ENCODE data around the gene ASTN2.

ASTN2 gene

GRCh38 chr9:117343427-117343826 is 71.4 kb downstream of the ASTN2 start:
- TF ChIP-seq CTCF (conservative IDR thresholded peaks at IDR 0.05; ENCODE audit: low read depth, low read length), result no peak
- no peaks in the 10 kb centered on the region for H3K4me1 ChIP-seq (ENCODE audit: low read depth, poor library complexity, severe bottlenecking)
- H3K79me2 ChIP-seq (ENCODE audit: insufficient read depth, low read depth), result no peaks in the 10 kb centered on the region

GRCh38 chr9:117341151-117341550 is 73.7 kb downstream of the ASTN2 start:
- H3K36me3 ChIP-seq (ENCODE audit: insufficient read depth), result no peaks in the 10 kb centered on the region
- H3K4me3 ChIP-seq (IDR thresholded peaks at IDR 0.05; ENCODE audit: insufficient read depth, low read depth, low read length), result no peak overlapping the region
- H2AFZ ChIP-seq (ENCODE audit: low read depth), result no peak overlapping the region
- no peaks in the 10 kb centered on the region for H3K27me3 ChIP-seq (ENCODE audit: insufficient read depth, low read depth)
- H3K79me2 ChIP-seq (ENCODE audit: insufficient read depth, low read depth), result no peaks in the 10 kb centered on the region
- H3K4me1 ChIP-seq (ENCODE audit: low read depth, poor library complexity, severe bottlenecking), result no peaks in the 10 kb centered on the region
- no peak overlapping the region for H3K27ac ChIP-seq
- H3K9ac ChIP-seq, result no peak overlapping the region
- H3K4me2 ChIP-seq, result no peak overlapping the region
- H4K20me1 ChIP-seq (ENCODE audit: insufficient read depth), result no peaks in the 10 kb centered on the region
- no peak for TF ChIP-seq CTCF (conservative IDR thresholded peaks at IDR 0.05; ENCODE audit: low read depth, low read length)

More at GRCh38 chr9:117343427-117343826, 71.4 kb downstream of the ASTN2 start:
- no peak overlapping the region for H3K4me2 ChIP-seq
- H4K20me1 ChIP-seq (ENCODE audit: insufficient read depth), result no peaks in the 10 kb centered on the region
- no peak overlapping the region for H3K9ac ChIP-seq
- no peak overlapping the region for H2AFZ ChIP-seq (ENCODE audit: low read depth)
- H3K27me3 ChIP-seq (ENCODE audit: insufficient read depth, low read depth), result no peaks in the 10 kb centered on the region
- no peaks in the 10 kb centered on the region for H3K36me3 ChIP-seq (ENCODE audit: insufficient read depth)
- H3K4me3 ChIP-seq (IDR thresholded peaks at IDR 0.05; ENCODE audit: insufficient read depth, low read depth, low read length), result no peak overlapping the region
- no peak overlapping the region for H3K27ac ChIP-seq

GRCh38 chr9:117340422-117340821 is 74.4 kb downstream of the ASTN2 start:
- Histone ChIP-seq H3K79me2 (ENCODE audit: insufficient read depth, low read depth) (no peaks in the 10 kb centered on the region), H2AFZ (ENCODE audit: low read depth) (no peak overlapping the region), H3K9ac (no peak overlapping the region), H3K27ac (no peak overlapping the region), H3K4me3 (IDR thresholded peaks at IDR 0.05; ENCODE audit: insufficient read depth, low read depth, low read length) (no peak overlapping the region), H3K4me2 (no peak overlapping the region), H3K27me3 (ENCODE audit: insufficient read depth, low read depth) (no peaks in the 10 kb centered on the region), H3K36me3 (ENCODE audit: insufficient read depth) (no peaks in the 10 kb centered on the region), H3K4me1 (ENCODE audit: low read depth, poor library complexity, severe bottlenecking) (no peaks in the 10 kb centered on the region), H4K20me1 (ENCODE audit: insufficient read depth) (no peaks in the 10 kb centered on the region)
- TF ChIP-seq CTCF (conservative IDR thresholded peaks at IDR 0.05; ENCODE audit: low read depth, low read length), result no peak

DNA sequence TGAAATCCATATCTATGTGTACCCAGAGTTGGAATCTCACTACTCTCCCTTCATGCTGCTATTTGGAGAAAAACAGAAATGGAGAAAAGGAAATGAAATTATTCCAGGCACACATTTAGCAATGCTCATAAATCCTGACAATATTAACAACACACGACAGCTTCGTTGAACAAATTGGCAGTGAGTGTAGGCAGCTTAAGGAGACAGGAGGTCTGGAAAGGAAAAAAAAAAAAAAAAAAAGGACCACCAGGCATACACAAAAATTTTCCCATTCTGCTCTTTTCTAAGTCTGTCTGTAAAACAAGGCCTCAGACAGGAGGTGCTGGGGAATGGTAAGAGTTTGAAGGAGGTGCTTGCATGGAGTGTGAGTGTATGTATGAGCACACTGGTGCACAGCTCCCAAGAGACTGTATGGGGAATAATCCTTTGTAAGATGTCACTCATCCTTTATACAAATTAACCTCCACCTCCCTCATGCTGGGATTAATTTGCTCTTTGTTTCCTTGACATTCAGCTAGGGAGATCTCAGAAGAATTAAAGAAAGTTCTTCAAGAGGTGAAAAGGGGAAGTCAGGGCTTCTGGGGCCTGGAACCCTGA is 78.9 kb downstream of the ASTN2 start:
- Histone ChIP-seq H3K4me3 (IDR thresholded peaks at IDR 0.05; ENCODE audit: insufficient read depth, low read depth, low read length) (no peak overlapping the region), H3K27ac (no peak overlapping the region), H3K9ac (no peak overlapping the region), H3K36me3 (ENCODE audit: insufficient read depth) (no peaks in the 10 kb centered on the region), H3K4me2 (no peak overlapping the region), H4K20me1 (ENCODE audit: insufficient read depth) (no peaks in the 10 kb centered on the region), H3K4me1 (ENCODE audit: low read depth, poor library complexity, severe bottlenecking) (no peaks in the 10 kb centered on the region), H3K79me2 (ENCODE audit: insufficient read depth, low read depth) (no peaks in the 10 kb centered on the region), H2AFZ (ENCODE audit: low read depth) (no peak overlapping the region), H3K27me3 (ENCODE audit: insufficient read depth, low read depth) (no peaks in the 10 kb centered on the region)
- TF ChIP-seq CTCF (conservative IDR thresholded peaks at IDR 0.05; ENCODE audit: low read depth, low read length), result no peak
